Activated gamma-delta T cell treated with anti-CD3 and anti-CD28 coated beads, Interleukin-2, amount 50 U/mL, for 16 hours (primary cell): ENCODE results near the gene SLBP.

Experiments used
- DNase-seq: peaks from one replicate; pipeline ENCODE4 v3.0.0-alpha.2; 2020; ENCODE audit warnings: low read depth

Gene SLBP

DNA sequence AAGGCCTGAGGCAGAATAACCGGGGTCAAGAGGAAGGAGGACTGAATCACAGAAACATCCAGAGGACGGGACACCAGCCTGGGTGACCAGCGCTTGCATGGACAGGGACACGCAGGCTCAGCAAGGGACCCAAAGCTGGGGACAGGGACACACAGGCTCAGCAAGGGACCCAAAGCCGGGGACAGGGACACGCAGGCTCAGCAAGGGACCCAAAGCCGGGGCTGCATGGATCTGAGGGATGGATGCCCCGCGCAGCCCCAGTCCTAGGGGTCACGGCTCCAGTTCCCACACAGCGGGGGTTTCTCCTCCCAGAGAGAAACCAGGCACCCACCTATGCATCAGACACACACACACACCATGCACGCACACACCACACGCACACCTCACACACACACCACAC lies 60.5 kb downstream of the SLBP start:
- no peak for DNase-seq

DNA sequence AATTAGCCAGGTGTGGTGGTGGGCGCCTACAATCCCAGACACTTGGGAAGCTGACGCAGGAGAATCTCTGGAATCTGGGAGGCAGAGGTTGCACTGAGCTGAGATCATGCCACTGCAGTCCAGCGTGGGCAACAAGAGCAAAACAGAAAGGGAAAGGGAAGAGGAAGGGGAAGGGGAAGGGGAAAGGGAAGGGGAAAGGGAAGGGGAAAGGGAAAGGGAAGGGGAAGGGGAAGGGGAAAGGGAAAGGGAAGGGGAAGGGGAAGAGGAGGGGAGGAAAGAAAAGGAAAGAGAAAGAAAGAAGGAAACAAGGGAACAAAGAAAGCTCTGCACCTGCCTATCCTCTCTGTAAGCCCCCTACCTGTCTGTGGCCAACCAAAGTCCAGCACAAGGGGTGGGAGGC lies 63.2 kb downstream of the SLBP start:
- DNase-seq = no peak

DNA sequence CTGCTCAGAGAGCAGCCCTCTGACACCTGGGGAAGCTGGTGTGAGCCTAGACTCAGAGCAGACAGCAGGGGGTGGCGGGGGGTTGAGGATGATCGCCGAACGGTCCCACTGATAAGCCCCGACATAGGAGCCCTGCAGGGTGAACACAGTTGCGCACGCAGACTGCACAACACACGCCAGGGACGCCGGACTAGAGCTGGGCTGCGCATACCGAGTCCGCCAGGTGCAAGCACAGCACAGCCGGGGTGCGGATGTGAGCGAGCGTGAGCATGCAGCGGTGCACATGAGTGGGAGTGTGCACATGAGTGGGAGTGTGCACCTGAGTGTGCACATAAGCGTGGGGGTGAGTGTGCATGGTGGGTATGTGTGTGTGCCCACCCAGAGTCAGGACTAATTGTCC lies 64.7 kb downstream of the SLBP start:
- DNase-seq = no peak

DNA sequence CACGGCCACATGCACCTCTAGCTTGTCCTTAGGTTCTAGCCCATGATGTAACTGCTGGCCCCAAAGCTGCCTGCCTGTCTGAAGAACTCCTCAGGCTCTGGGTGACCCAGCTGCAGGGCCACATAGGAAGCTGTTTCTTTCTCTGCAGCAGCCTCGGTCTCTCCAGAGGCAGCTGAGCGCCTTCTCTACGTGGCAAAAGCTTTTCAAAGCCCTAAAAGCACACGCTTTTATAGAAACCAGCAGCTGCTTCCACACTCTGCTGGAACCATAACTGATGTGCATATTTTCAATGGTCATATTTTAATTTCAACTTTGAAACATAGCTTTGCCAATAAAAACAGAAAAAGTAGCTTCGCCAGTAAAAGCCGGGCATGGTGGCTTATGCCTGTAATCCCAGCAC lies 65.4 kb downstream of the SLBP start:
- no peak for DNase-seq

DNA sequence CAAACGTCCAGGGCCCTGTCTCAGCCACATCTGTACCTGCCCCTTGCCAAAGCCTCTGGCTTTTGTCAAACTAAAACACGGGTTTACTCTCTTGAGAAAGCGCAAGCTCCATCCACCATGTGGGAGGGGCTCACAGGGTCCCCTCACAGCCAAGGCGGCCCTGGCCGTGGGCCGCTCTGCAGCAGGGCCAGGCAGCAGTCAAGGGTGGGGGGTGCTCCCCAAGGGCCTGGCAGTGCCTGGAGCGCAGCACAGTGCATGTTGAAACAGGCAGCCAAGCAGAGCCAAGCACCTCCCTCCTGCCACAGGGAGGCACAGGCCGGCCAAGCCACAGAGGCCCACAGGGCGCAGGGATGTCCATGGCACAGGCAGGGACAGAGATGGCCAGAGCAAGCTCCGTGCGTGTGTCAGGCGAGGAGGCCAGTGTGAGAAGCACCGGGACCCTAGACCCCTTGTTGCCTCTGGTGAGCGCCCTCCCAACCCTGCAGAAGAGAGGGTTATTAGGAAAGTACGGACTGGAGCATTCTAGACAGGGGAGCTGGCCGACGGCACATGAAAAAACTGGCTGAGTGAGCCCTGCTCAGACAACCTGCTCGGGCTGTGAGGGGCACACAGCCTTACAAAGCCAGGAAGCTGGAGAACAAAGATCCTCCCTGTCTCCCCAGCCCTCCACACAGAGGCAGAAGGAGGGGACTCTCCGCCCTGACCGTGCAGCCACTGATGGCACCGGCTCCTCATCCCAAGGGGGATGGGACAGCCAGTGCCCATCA lies 67.0 kb downstream of the SLBP start:
- DNase-seq = no peak

DNA sequence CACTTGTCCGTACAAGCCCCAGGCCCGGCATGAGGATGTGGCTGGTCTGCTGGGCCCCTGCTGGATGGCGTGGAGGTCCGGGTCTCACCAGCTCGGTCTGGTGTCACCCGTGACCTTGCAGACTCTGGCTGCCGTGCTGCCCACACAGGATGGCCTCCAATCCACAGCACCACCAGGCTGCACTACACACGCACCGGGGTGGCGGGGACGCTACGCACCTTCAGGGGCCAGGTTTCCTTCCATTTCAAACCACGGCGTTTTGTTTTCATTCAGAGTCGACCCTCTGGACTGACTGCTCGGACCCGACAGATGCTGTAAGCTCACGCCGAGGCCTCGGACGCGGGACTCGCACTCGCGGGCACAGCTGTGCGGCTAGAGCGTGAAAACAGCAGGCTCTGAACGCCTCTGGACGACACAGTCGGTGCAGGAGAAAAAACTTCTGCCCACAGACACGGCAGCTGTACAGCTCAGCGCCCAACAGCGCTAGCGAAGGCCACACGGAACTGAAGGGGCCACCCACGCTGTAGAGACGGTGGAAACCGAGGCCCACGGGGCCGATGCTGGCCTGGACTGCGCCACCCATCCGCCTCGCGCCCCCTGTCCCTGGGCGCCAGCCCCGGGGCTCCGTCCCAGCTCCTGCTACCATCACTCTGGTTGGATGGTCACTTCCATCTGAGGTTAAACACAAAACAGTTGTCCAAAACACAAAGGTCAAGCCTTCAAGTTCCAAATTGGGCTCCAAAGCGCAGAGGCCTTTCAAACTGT lies 68.0 kb downstream of the SLBP start:
- no peak for DNase-seq
